ENCODE data around the gene IGF2BP2.
"Not testable (repeated sequence)": the region's sequence is repeated elsewhere in the genome, so short reads cannot be mapped to it uniquely, and the experiment has no call there.

Gene IGF2BP2

DNA sequence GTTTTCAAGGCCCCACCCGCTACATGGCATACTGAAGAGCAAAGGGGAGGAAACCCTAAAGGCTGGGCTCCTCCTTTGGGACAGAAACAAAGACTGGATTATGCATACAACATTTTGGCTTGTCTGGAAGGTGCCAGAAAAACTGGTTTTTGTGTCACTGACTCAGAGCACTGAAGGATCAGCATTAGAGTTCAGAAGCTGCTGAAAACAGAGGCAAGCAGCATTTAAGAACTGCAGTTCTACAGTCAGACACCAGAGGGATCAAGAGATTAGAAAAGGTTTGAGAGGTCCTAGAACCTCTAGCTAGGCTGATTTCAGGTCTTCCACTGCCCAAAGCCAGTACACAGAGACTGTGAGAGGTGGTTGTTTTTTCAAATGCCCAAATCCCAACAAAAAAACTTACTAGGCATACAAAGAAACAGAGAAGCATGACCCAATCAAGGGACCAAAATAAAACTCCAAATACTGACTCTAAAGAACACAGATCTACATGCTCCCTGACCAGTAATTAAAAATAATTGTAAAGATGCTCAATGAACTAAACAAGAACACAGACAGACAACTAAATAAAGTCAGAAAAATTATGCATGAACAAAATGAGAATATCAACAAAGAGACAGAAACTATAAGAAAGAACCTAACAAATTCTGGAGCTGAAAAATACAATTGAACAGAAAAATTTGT is 147.6 kb downstream of the IGF2BP2 start:
- no peaks in the 10 kb centered on the region for H3K9me3 ChIP-seq (ENCODE audit: control insufficient read depth, low read length)
- no peak overlapping the region for H3K4me3 ChIP-seq (ENCODE audit: low read length)
- peaks cover 69% of the 10 kb centered on the region for H3K36me3 ChIP-seq (ENCODE audit: control insufficient read depth, insufficient read depth, low read length, severe bottlenecking)
- H3K9ac ChIP-seq (ENCODE audit: low read length) = peak overlapping the region; percentile 13
- peak; percentile 84 for DNase-seq (ENCODE audit: low read depth)
- H3K4me1 ChIP-seq (ENCODE audit: control insufficient read depth, insufficient read depth, low read length) = peaks cover 19% of the 10 kb centered on the region
- H3K27me3 ChIP-seq (replicated peaks; ENCODE audit: control insufficient read depth, insufficient read depth, low read length) = no peaks in the 10 kb centered on the region

GRCh38 chr3:185667574-185667973 is 157.3 kb downstream of the IGF2BP2 start:
- no peak for DNase-seq (ENCODE audit: low read depth)
- Histone ChIP-seq H3K9ac (ENCODE audit: low read length) (no peak overlapping the region), H3K4me3 (ENCODE audit: low read length) (no peak overlapping the region), H3K9me3 (ENCODE audit: control insufficient read depth, low read length) (no peaks in the 10 kb centered on the region), H3K27me3 (replicated peaks; ENCODE audit: control insufficient read depth, insufficient read depth, low read length) (no peaks in the 10 kb centered on the region), H3K4me1 (ENCODE audit: control insufficient read depth, insufficient read depth, low read length) (no peaks in the 10 kb centered on the region), H3K36me3 (ENCODE audit: control insufficient read depth, insufficient read depth, low read length, severe bottlenecking) (peaks cover 81% of the 10 kb centered on the region)

DNA sequence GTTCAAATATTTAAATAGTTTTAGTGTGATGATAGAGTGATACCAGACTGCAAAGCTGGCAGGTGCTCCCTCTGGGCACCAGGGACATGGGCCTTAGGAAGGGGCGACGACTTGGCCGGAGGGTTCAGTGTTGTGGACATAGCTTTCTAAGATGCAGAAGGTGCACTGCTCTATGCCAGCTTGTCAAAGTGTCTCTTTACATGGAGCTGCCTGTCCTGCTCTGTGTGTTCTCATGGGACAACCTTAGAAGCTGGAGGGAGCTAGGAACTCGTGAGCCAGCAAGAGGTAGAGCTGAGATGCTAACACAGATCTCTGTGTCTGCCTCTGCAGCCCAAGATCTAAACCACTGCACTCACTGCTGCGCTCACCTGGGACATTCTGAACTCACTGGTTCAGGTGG is 160.9 kb downstream of the IGF2BP2 start:
- no peaks in the 10 kb centered on the region for H3K27me3 ChIP-seq (replicated peaks; ENCODE audit: control insufficient read depth, insufficient read depth, low read length)
- DNase-seq (ENCODE audit: low read depth) = no peak
- peaks cover 22% of the 10 kb centered on the region for H3K4me1 ChIP-seq (ENCODE audit: control insufficient read depth, insufficient read depth, low read length)
- no peak overlapping the region for H3K9ac ChIP-seq (ENCODE audit: low read length)
- H3K9me3 ChIP-seq (ENCODE audit: control insufficient read depth, low read length) = no peaks in the 10 kb centered on the region
- no peak overlapping the region for H3K4me3 ChIP-seq (ENCODE audit: low read length)
- peaks cover 50% of the 10 kb centered on the region for H3K36me3 ChIP-seq (ENCODE audit: control insufficient read depth, insufficient read depth, low read length, severe bottlenecking)

DNA sequence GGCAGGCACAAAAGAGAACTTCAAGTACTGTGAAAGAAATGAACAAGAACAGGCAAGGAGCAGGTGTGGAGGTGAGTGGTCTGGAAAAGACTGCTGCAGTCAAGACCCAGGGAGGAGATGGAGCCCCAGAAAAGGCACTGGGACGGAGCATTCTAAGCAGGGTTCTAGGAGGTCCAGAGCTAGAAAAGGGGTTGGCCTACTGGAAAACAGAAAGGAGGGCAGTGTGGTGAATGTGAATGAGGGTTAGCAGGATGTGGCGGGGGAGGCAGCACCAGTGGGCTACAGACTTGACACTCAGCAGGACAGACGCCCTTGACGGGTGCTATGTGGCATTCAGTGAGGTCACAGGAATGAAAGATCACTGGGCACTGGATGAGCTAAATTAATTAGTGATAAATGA is 163.1 kb downstream of the IGF2BP2 start:
- no peak for DNase-seq (ENCODE audit: low read depth)
- H3K27me3 ChIP-seq (replicated peaks; ENCODE audit: control insufficient read depth, insufficient read depth, low read length) = no peaks in the 10 kb centered on the region
- peak overlapping the region; percentile 88 for H3K9ac ChIP-seq (ENCODE audit: low read length)
- H3K9me3 ChIP-seq (ENCODE audit: control insufficient read depth, low read length) = no peaks in the 10 kb centered on the region
- H3K4me3 ChIP-seq (ENCODE audit: low read length) = no peak overlapping the region
- peaks cover 42% of the 10 kb centered on the region for H3K36me3 ChIP-seq (ENCODE audit: control insufficient read depth, insufficient read depth, low read length, severe bottlenecking)
- H3K4me1 ChIP-seq (ENCODE audit: control insufficient read depth, insufficient read depth, low read length) = peaks cover 40% of the 10 kb centered on the region

DNA sequence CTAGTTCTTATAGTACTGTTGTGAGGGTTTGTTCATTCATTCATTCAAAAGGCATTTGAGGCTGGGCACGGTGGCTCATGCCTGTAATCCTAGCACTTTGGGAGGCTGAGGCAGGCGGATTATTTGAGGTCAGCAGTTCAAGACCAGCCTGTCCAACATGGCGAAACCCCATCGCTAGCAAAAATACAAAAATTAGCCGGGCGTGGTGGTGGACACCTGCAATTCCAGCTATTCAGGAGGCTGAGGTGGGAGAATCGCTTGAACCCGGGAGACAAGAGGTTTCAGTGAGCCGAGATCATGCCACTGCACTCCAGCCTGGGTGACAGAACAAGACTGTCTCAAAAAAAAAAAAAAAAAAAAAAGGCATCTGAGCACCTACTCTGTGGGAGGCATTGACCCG is 163.5 kb downstream of the IGF2BP2 start:
- Histone ChIP-seq H3K36me3 (ENCODE audit: control insufficient read depth, insufficient read depth, low read length, severe bottlenecking) (peaks cover 40% of the 10 kb centered on the region), H3K9ac (ENCODE audit: low read length) (peak overlapping the region; percentile 88), H3K4me1 (ENCODE audit: control insufficient read depth, insufficient read depth, low read length) (peaks cover 42% of the 10 kb centered on the region)
- H3K9me3 ChIP-seq (ENCODE audit: control insufficient read depth, low read length); DNase-seq (ENCODE audit: low read depth); H3K27me3 ChIP-seq (replicated peaks; ENCODE audit: control insufficient read depth, insufficient read depth, low read length); H3K4me3 ChIP-seq (ENCODE audit: low read length): not testable (repeated sequence)

GRCh38 chr3:185659942-185660921 is 164.6 kb downstream of the IGF2BP2 start:
- Histone ChIP-seq H3K9me3 (ENCODE audit: control insufficient read depth, low read length) (no peaks in the 10 kb centered on the region), H3K4me1 (ENCODE audit: control insufficient read depth, insufficient read depth, low read length) (peaks cover 52% of the 10 kb centered on the region), H3K9ac (ENCODE audit: low read length) (peak overlapping the region; percentile 88), H3K27me3 (replicated peaks; ENCODE audit: control insufficient read depth, insufficient read depth, low read length) (no peaks in the 10 kb centered on the region), H3K4me3 (ENCODE audit: low read length) (no peak overlapping the region), H3K36me3 (ENCODE audit: control insufficient read depth, insufficient read depth, low read length, severe bottlenecking) (peaks cover 44% of the 10 kb centered on the region)
- peak; percentile 88 for DNase-seq (ENCODE audit: low read depth)

DNA sequence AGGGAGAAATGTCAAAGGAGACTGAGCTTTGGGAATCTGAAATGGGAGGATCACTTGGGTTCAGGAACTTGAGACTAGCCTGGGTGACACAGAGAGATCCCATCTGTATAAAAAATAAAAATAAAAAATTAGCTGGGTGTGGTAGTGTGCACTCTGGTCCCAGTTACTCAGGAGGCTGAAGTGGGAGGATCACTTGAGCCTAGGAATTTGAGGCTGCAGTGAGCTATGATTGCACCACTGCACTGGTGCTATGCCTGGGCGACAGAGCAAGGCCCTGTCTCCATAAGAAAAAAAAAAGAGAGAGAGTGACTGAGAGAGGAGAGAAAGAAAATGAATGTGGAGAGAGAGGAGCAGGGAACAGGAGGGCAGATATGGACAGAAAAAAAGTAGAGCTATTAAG is 165.9 kb downstream of the IGF2BP2 start:
- DNase-seq (ENCODE audit: low read depth) = no peak
- Histone ChIP-seq H3K9me3 (ENCODE audit: control insufficient read depth, low read length) (no peaks in the 10 kb centered on the region), H3K27me3 (replicated peaks; ENCODE audit: control insufficient read depth, insufficient read depth, low read length) (no peaks in the 10 kb centered on the region), H3K4me3 (ENCODE audit: low read length) (no peak overlapping the region), H3K4me1 (ENCODE audit: control insufficient read depth, insufficient read depth, low read length) (peaks cover 55% of the 10 kb centered on the region), H3K36me3 (ENCODE audit: control insufficient read depth, insufficient read depth, low read length, severe bottlenecking) (peaks cover 44% of the 10 kb centered on the region), H3K9ac (ENCODE audit: low read length) (peak overlapping the region; percentile 88)

- peaks cover 44% of the 10 kb centered on the region for H3K36me3 ChIP-seq (ENCODE audit: control insufficient read depth, insufficient read depth, low read length, severe bottlenecking)
- no peaks in the 10 kb centered on the region for H3K9me3 ChIP-seq (ENCODE audit: control insufficient read depth, low read length)
- peak; percentile 95 for DNase-seq (ENCODE audit: low read depth)
- no peak overlapping the region for H3K4me3 ChIP-seq (ENCODE audit: low read length)
- no peaks in the 10 kb centered on the region for H3K27me3 ChIP-seq (replicated peaks; ENCODE audit: control insufficient read depth, insufficient read depth, low read length)
- peak overlapping the region; percentile 86 for H3K9ac ChIP-seq (ENCODE audit: low read length)
- peaks cover 55% of the 10 kb centered on the region for H3K4me1 ChIP-seq (ENCODE audit: control insufficient read depth, insufficient read depth, low read length)
Observed at GRCh38 chr3:185658504-185658912, 166.3 kb downstream of the IGF2BP2 start.

- peak overlapping the region; percentile 32 for H3K4me3 ChIP-seq (ENCODE audit: low read length)
- H3K27me3 ChIP-seq (replicated peaks; ENCODE audit: control insufficient read depth, insufficient read depth, low read length) = no peaks in the 10 kb centered on the region
- peaks cover 55% of the 10 kb centered on the region for H3K4me1 ChIP-seq (ENCODE audit: control insufficient read depth, insufficient read depth, low read length)
- peaks cover 44% of the 10 kb centered on the region for H3K36me3 ChIP-seq (ENCODE audit: control insufficient read depth, insufficient read depth, low read length, severe bottlenecking)
- H3K9me3 ChIP-seq (ENCODE audit: control insufficient read depth, low read length) = no peaks in the 10 kb centered on the region
- H3K9ac ChIP-seq (ENCODE audit: low read length) = peak overlapping the region; percentile 86
- DNase-seq (ENCODE audit: low read depth) = no peak
Observed at GRCh38 chr3:185657691-185658503, 166.9 kb downstream of the IGF2BP2 start.

DNA sequence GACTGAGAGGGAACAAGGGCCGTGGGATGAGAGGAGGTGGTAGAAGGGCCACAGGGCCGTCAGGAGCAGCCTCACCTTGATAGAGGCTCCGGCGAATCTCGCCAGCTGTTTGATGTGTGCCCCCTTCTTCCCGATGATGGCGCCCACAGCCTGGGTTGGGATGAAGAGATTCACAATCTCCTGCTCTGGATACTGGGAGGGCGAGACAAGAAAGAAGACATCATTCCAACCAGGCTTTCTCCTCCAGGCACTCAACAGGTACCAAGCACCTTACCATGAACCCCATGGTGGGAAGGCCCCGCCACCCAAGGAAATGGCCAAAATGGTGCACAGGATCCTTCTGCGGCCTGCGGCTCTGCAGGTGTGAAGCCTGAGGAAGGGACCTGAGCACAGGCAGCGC is 167.6 kb downstream of the IGF2BP2 start:
- no peak for DNase-seq (ENCODE audit: low read depth)
- Histone ChIP-seq H3K9ac (ENCODE audit: low read length) (peak overlapping the region; percentile 86), H3K36me3 (ENCODE audit: control insufficient read depth, insufficient read depth, low read length, severe bottlenecking) (peaks cover 49% of the 10 kb centered on the region), H3K27me3 (replicated peaks; ENCODE audit: control insufficient read depth, insufficient read depth, low read length) (no peaks in the 10 kb centered on the region), H3K4me1 (ENCODE audit: control insufficient read depth, insufficient read depth, low read length) (peaks cover 55% of the 10 kb centered on the region), H3K9me3 (ENCODE audit: control insufficient read depth, low read length) (no peaks in the 10 kb centered on the region), H3K4me3 (ENCODE audit: low read length) (peak overlapping the region; percentile 32)

Data from adipocyte (in vitro differentiated cells).